Fibroblast of the aortic adventitia (primary cell): ENCODE results near the gene ERC2. TPM values are rescaled to one million over a fixed set of nuclear protein-coding genes. Genes with fewer than 3 reads are reported as not detected.
A peak's percentile ranks its signal among the peaks of the same experiment; 100 is the strongest.

Experiments used
- DNase-seq: peaks from one replicate; pipeline ENCODE4 v3.0.0-alpha.2; 2010; ENCODE audit warnings: low read depth
- H3K4me3 ChIP-seq: 2 replicates; pipeline ENCODE4 v1.5.1; 2011; ENCODE audit warnings: low read depth, mild to moderate bottlenecking, control low read depth, low read length, moderate library complexity
- total RNA-seq: library from RNA; depleted of rRNA; stranded (reverse); fragments of >200 nt; gene quantifications from 2 replicates; pipeline ENCODE4 v1.2.3, GENCODE V29; 2012; ENCODE audit warnings: low replicate concordance
- TF ChIP-seq, protein P1 (sequence below): IDR thresholded peaks from 2 replicates; pipeline ENCODE4 v1.5.1; 2011; ENCODE audit warnings: mild to moderate bottlenecking, low read length, control low read depth, inconsistent platforms; ENCODE audit not compliant: insufficient read depth

Gene ERC2
- total RNA-seq, 1 donor: 0.09 TPM

DNA sequence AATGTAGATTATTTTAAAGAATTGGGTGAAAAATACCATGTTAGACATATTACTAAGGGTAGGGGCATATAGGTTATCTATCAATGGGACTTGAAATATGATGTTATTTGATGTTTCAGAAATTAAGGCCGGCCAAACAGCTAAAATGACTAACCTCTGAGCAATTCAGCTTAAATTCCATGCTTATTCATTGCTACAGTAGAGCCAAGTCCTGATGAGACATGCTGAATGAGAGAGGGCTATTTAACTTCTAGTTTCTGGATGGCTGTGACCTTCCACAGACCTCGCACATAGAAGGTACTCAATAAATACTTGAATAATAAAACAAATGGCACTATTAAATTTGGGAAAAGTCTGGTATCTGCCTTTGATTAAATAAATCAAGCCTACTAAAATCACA, 805.6 kb downstream of the ERC2 start:
- TF ChIP-seq, protein P1, sequence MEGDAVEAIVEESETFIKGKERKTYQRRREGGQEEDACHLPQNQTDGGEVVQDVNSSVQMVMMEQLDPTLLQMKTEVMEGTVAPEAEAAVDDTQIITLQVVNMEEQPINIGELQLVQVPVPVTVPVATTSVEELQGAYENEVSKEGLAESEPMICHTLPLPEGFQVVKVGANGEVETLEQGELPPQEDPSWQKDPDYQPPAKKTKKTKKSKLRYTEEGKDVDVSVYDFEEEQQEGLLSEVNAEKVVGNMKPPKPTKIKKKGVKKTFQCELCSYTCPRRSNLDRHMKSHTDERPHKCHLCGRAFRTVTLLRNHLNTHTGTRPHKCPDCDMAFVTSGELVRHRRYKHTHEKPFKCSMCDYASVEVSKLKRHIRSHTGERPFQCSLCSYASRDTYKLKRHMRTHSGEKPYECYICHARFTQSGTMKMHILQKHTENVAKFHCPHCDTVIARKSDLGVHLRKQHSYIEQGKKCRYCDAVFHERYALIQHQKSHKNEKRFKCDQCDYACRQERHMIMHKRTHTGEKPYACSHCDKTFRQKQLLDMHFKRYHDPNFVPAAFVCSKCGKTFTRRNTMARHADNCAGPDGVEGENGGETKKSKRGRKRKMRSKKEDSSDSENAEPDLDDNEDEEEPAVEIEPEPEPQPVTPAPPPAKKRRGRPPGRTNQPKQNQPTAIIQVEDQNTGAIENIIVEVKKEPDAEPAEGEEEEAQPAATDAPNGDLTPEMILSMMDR: no peak
- DNase-seq: peak; percentile 55
- H3K4me3 ChIP-seq: no peak overlapping the region

DNA sequence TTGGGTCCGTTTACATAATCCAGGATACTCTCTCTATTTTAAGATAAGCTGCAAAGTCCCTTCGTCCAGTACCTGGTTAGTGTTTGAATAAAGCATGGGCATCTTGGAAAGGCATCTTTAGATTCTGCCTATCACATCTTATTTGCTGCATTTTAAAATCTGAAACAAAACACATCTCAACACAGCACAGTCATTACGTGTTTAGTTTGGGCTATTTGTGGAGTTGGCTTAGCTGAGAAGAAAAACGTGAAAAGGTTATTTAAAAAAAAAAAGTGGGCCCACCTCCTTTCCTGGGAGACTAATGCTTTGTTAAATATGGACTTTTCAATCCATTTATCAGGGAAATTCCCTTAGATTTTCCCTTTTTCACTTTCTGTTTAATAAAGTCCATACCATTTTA, 806.7 kb downstream of the ERC2 start:
- DNase-seq: no peak
- H3K4me3 ChIP-seq: no peak overlapping the region
- TF ChIP-seq, protein P1: no peak

DNA sequence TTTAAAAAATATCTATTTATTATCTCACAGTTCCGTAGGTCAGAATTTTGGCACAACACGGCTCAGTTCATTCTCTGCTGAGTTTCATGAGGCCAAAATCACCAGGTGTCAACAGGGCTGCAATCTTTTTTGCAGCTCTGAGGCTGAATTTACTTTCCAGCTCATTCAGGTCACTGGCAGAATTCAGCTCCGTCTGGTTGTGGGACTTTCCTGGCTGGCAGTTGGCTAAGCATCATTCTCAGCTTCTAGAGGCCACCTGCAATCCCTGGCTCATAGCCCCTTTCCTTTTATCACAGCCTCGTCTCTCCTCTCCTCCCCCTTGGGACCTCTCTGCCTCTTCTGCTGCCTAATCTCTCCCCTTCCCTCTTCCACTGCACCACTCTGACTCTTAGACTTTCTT, 807.1 kb downstream of the ERC2 start:
- no peak for DNase-seq
- no peak overlapping the region for H3K4me3 ChIP-seq
- TF ChIP-seq, protein P1: no peak

GRCh38 chr3:55660642-55661041, 807.6 kb downstream of the ERC2 start:
- TF ChIP-seq, protein P1: no peak
- no peak overlapping the region for H3K4me3 ChIP-seq
- no peak for DNase-seq

- H3K4me3 ChIP-seq: no peak overlapping the region
- no peak for DNase-seq
- TF ChIP-seq, protein P1: no peak
Measured at GRCh38 chr3:55659701-55660100, 808.6 kb downstream of the ERC2 start.

- DNase-seq: no peak
- TF ChIP-seq, protein P1: no peak
Measured at GRCh38 chr3:55658690-55659562, 809.3 kb downstream of the ERC2 start.

More at GRCh38 chr3:55658690-55659562, 809.3 kb downstream of the ERC2 start:
- no peak overlapping the region for H3K4me3 ChIP-seq
